HG03108 (cell line): ENCODE measurements around the gene GRIN1.

Experiments used
- ATAC-seq: cut with Tn5 transposase; IDR thresholded peaks from one replicate; pipeline ENCODE4 v1.9.1; 2021; ENCODE audit warnings: moderate library complexity; ENCODE audit not compliant: unreplicated experiment

The GRIN1 gene

GRCh38 chr9:137138722-137139467, at the start of gene GRIN1:
TSS of gene GRIN1 (plus strand) at chr9:137139154. CDS start at chr9:137139487, 333 bp downstream.
- ATAC-seq: no peak

- ATAC-seq: no peak
Observed at GRCh38 chr9:137089232-137089947, 49.6 kb upstream of the GRIN1 start.

- peak; percentile 88 for ATAC-seq
Observed at GRCh38 chr9:137095664-137096517, 43.1 kb upstream of the GRIN1 start.

GRCh38 chr9:137096785-137097546, 42.0 kb upstream of the GRIN1 start:
- ATAC-seq: no peak

DNA sequence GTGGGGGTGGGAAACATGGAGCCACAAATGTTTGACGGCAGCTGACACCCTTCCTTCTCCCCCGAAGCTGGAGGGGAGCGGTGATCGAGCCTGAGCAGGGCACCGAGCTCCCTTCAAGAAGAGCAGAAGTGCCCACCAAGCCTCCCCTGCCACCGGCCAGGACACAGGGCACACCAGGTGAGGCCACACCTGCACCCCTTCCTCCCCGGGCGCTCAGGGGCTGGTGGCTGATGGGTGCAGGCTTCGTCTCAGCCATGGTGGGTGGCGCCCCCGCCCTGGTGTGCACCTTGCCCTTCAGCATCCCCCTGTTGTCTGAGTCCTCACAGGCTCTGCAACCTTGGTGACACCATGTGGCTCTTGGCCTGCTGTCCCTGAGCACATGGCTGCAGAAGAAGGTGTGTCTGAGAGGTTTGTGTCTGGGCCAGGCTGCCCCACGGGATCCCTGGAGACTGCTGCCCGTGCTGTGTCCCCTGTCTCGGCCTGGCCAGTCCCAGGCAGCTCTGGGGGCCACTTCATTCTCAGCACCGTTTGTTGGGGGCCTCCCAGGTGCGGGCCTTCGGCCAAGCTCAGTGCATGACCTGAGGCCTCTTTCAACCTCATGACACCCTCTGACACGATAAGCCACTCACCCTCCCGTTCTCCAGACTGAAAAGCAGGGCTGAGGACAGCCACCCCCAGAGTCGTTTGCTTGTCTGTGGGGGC, 41.0 kb upstream of the GRIN1 start:
- ATAC-seq: no peak

DNA sequence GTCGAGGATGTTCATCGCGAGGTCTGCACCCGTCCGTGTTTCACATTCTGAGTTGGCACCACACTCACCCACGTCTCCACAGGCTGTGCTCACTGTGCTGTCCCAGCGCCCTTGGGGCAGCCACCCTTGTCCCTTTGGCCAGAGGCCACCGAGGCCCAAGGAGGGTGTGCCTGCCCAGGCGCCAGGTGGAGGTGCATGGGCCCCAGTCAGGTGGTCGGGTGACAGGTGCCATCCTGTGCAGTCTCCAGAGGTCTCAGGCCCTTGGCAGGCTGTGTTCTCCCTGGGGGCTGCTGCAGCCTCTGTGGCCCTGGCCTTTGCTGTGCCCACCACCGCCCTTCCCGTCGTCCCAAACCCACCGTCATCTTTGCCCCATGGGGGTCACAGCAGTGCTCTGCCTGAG, 39.7 kb upstream of the GRIN1 start:
- no peak for ATAC-seq

GRCh38 chr9:137103206-137103999, 35.6 kb upstream of the GRIN1 start:
- no peak for ATAC-seq

- no peak for ATAC-seq
Observed at GRCh38 chr9:137105814-137106661, 32.9 kb upstream of the GRIN1 start.

GRCh38 chr9:137106662-137107250, 32.2 kb upstream of the GRIN1 start:
- ATAC-seq: no peak

DNA sequence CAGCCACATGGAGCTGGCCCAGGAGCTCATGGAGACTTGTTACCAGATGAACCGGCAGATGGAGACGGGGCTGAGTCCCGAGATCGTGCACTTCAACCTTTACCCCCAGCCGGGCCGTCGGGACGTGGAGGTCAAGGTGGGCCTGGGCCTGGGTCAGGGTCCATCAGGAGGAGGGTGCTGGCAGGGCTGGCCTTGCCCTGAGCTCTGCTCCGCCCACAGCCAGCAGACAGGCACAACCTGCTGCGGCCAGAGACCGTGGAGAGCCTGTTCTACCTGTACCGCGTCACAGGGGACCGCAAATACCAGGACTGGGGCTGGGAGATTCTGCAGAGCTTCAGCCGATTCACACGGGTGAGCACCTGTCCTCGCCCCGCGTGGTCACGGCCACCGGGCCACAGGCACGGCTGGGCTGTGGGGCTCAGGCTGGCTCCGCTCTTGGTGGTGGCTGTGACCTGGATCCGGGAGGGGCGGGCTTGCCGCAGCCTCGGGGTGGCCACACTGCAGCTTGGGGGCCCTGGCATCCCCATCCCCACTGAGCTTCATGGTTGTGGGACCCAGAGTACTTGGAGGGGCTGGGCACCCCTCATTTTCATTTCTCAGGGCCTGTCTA, 31.5 kb upstream of the GRIN1 start:
- no peak for ATAC-seq

DNA sequence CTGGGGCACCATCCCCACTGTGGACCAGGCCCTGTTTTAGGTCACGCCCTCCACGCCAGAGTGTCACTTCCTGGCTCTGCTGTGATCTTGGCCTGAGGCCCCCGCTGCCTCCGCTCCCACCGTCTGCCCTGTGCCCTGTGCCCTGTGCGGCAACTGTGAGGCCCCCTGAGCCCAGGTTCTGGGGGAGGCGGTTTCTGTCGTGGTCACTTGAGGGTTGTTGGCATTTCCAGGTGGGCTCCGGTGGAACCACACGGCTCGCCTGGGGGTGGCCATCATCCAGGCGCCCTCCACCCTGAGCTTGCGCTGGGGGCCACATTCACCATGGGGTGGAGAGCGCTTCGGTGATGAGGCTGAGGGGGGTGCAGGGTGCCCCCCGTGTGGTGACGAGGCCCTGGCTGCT, 31.0 kb upstream of the GRIN1 start:
- no peak for ATAC-seq

DNA sequence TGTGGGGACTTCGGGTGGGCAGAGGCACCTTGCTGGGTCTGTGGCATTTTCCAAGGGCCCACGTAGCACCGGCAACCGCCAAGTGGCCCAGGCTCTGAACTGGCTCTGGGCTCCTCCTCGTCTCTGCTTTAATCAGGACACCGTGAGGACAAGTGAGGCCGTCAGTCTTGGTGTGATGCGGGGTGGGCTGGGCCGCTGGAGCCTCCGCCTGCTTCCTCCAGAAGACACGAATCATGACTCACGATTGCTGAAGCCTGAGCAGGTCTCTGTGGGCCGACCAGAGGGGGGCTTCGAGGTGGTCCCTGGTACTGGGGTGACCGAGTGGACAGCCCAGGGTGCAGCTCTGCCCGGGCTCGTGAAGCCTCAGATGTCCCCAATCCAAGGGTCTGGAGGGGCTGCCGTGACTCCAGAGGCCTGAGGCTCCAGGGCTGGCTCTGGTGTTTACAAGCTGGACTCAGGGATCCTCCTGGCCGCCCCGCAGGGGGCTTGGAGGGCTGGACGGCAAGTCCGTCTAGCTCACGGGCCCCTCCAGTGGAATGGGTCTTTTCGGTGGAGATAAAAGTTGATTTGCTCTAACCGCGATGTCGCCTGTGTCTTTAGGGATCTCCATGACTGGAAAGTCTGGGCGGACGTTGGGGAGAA, 30.2 kb upstream of the GRIN1 start:
- ATAC-seq: no peak

DNA sequence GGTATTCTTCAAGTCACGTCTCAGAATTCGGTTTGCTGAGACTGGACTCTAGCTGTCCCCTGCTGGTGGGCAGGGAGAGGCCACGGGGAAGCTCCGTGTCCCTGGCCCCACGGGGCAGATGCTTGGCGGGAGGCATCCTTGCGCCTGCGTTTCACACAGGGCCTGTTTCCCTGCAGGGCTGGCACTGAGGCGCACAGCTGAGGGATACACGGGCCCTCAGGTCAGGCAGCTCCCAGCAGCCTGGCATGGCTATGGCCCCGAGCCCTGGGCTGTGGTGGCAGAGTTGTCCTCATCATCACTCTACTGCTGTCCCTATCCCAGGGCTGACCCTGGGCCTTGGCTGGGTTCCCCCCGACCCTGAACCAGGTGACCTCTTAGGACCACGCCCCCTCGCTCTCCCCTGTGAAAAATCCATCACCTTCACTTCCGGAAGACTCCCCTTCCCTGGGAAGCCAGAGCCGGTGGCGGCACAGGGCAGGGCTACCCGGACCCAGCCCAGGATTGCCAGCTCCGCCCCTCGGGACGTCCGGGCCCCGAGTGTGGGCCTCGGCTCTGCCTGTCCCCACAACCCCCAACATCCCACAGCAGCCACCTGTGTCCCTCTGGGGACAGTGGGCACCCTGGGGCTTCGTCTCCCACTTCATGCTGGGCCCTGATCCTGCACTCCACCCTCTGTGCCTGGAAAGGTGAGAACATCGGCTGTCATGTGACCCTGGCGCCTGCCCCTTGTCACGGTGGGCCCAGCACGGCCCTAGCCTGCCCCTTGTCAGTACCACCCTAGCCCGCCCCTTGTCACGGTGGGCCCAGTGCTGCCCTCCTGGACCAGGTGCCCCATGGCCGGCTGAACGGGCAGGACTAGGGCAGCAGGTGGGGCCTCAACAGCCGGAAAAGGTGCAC, 29.5 kb upstream of the GRIN1 start:
- ATAC-seq: no peak

DNA sequence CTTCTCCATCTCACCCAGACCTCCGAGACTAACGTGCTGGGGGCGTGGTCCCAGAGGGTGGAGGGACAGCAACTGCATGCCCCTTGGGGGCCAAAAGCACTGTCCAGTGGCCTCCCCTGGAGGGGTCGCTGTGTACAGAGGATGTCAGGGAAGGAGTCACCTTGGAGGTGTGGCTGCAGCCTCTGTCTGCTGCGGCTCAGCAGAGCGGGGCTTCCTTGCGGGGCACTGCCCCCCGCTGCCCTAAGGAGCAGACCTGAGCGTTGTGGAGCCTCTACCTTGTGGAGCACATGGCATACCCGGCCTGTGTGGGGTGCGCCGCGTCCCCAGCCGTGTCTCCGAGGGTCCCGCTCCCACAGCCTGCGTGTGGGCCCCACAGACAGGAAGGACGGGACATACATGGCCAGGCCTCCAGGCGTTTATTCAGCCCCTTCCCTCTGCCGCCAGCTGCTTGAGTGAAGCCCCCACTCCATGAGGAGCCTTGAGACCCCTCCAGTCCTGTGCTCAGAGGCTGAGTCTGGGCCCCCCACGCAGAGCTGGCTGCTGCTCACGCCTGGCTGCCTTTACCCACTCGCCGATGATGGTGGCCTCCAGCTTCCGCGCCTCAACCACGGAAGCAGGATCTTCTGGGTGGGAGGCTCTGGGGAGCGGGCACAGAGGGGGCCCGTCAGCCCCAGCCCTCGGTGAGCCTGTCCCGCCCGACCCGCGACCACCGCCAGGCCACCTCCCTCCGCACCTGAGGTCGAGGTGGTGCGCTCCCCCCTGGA, 28.6 kb upstream of the GRIN1 start:
- no peak for ATAC-seq
